HG02981 (cell line): Measurements from ENCODE around the gene ZNF827.
A peak's percentile ranks its signal among the peaks of the same experiment; 100 is the strongest.
"Not testable (repeated sequence)": the region's sequence is repeated elsewhere in the genome, so short reads cannot be mapped to it uniquely, and the experiment has no call there.

ENCODE experiments used
- ATAC-seq: cut with Tn5 transposase; IDR thresholded peaks from one replicate; pipeline ENCODE4 v1.9.1; 2021; ENCODE audit warnings: mild to moderate bottlenecking, moderate library complexity; ENCODE audit not compliant: unreplicated experiment

The ZNF827 gene

DNA sequence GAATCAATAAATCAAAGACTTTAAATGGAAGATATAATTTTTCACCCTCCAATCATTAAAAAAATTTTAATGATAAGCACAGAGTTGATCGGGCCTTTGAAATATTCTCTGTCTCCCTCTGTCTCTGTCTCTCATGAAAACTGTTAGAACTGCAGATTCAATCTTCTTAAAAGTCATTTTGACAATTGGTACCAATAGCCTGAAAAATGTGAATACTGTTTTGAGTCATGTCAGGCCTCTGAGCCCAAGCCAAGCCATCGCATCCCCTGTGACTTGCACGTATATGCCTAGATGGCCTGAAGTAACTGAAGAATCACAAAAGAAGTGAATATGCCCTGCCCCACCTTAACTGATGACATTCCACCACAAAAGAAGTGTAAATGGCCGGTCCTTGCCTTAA is 106.2 kb downstream of the ZNF827 start:
- ATAC-seq, result not testable (repeated sequence)

DNA sequence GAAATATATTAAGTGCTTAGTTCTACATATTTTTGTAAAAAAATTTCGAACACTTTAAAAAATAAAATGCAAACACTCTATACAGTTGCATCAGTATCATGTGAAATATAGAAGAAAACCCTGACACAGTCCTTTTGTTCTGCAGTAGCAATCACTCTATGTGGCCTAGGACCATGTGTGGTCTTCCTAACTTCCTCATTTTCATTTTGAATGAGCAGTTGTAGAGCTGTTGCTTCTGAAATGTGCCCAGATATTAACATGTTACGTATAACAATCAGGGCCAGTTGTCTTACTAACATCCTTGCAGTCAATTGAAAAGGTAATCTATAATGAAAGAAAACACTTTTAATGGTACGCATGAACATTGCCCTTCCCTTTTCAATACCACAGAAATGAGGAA is 107.9 kb downstream of the ZNF827 start:
- ATAC-seq, result peak; percentile 62

- ATAC-seq, result peak; percentile 44
Observed at GRCh38 chr4:145829629-145830395, 108.8 kb downstream of the ZNF827 start.

- peak; percentile 69 for ATAC-seq
Observed at GRCh38 chr4:145828802-145829485, 109.7 kb downstream of the ZNF827 start.

- no peak for ATAC-seq
Observed at GRCh38 chr4:145827885-145828284, 110.7 kb downstream of the ZNF827 start.

GRCh38 chr4:145825255-145825654 is 113.4 kb downstream of the ZNF827 start:
- ATAC-seq, result no peak

DNA sequence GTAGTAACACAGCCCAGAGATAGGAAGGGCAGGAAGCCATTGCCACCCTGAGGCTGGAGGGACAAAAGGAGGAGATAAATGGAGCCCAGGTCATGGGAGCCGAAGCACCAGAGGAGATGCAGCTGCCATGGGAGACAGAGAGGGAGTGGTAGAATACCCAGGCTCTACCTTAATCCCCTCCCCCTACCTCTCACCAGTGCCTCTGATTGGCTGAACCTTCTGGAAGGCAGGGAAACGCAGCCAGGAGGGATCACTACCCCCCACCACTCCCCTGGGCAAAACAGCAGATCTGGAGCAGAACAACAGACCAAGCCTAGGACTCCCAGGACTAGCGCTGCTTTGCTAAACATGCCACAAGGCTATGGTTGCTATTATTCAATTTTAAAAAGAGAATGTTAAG is 114.2 kb downstream of the ZNF827 start:
- no peak for ATAC-seq

GRCh38 chr4:145823743-145824142 is 114.9 kb downstream of the ZNF827 start:
- ATAC-seq, result no peak

- ATAC-seq, result no peak
Observed at GRCh38 chr4:145822581-145822980, 116.0 kb downstream of the ZNF827 start.

- no peak for ATAC-seq
Observed at GRCh38 chr4:145822181-145822580, 116.4 kb downstream of the ZNF827 start.

DNA sequence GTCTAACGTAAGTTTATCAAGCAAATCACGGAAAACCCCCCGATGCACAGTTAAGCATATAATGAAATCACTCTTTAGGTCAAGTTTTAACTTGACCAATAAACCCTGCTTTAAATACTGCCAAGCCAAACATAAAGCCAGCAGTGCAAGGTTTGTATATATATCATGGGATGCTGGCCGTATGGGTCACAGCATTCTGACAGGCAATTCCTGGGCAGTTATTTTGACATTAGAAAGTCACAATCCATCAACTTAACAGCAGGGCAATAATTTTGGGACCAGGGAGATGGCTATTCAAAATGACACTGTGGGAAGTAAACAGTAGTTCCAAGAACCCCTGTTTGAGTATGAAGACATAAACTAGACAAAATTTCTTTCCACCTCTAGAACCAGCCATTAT is 116.9 kb downstream of the ZNF827 start:
- ATAC-seq, result no peak

- no peak for ATAC-seq
Observed at GRCh38 chr4:145820407-145820806, 118.2 kb downstream of the ZNF827 start.

DNA sequence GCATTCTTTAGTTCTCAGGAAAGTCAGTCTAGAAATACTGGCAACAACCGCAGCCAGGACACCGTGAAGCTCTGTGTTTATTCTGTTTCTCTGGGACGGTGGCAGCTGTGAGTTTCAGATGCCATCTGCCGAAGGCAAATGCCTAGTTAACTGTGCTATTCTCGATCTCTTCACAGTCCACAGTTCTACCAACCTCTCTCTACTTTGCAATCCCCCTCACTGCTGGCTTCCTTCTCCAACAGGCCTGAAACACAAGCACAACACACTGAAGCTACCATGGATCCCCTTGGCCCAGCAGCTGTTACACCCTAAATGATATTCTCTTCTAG is 118.8 kb downstream of the ZNF827 start:
- ATAC-seq, result no peak

- no peak for ATAC-seq
Observed at GRCh38 chr4:145819101-145819852, 119.3 kb downstream of the ZNF827 start.

DNA sequence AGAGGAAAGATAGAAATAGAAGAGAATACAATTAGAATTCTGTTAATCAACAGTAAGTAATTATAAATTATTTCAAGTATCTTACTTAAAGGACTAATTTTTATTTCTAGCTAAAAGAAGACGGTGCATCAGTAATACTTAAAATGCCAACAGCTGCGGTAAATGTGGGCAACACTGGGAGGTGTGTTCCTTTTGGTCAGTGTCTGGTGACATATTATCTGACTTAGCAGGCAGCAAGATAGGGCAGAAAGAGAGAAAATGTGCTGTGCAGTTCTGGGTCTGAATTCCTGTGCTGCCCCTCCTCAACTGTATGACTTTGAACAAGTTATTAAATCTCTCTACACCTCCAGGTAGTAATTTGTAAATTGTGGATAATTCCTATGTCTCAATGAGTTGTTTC is 120.6 kb downstream of the ZNF827 start:
- no peak for ATAC-seq

DNA sequence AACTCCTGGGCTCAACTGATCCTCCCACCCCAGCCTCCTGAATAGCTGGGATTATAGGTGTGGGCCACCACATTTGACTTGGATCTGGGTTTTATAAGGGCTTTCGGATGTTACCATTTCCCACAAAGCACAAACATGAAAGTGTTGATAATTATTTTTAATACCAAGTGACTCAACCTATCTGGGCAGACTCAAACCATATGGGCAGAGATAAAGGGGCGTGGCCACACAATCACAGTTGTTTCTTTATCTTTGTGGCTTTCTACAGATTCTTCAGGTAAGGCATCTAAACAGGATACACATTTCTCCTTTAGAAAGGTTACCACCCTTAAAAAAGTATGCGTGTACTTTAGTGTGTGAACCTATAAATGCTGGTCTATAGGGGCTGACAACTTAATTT is 122.5 kb downstream of the ZNF827 start:
- ATAC-seq, result no peak

DNA sequence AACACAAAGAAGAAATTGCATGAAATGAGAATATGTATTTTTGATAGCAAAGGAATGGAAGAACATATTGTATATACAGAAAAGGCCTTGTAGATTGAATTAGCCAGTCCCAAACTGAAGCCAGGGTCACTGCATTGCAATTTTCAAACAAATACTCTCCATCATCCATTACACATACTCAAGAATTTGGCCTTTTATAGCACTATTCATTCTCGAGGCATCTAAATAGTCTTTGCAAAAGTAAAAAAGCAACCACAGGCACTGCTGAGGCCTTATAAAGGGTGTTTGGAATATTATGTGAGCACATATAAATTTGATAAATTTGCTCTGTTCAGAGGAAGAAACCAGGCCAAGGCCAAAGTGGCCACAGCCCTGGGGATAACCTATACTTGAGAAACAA is 123.0 kb downstream of the ZNF827 start:
- no peak for ATAC-seq

- ATAC-seq, result no peak
Observed at GRCh38 chr4:145815027-145815612, 123.5 kb downstream of the ZNF827 start.

GRCh38 chr4:145814246-145814645 is 124.4 kb downstream of the ZNF827 start:
- ATAC-seq, result no peak

DNA sequence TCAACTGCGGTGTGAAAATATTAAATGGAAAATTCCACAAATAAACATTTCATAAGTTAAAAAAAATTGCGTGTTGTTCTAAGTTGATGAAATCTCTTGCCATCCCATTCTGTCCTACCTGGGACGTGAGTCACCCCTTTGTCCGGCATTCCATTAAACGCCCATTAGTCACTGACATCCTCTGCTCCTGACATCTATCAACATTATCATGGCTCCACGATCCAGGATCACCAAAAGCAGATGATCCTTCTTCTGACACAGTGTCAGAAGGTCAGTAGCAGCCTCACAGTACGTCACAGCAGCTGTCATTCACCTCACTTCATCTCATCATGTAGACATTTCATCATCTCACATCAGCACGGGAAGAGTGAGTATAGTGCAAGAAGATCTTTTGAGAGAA is 125.7 kb downstream of the ZNF827 start:
- ATAC-seq, result no peak

- ATAC-seq, result no peak
Observed at GRCh38 chr4:145808848-145809512, 129.6 kb downstream of the ZNF827 start.
